Measurements from ENCODE around the gene IGSF22. TPM values are rescaled to one million over a fixed set of nuclear protein-coding genes. Genes with fewer than 3 reads are reported as not detected.
"Not testable (repeated sequence)": the region's sequence is repeated elsewhere in the genome, so short reads cannot be mapped to it uniquely, and the experiment has no call there.

The IGSF22 gene
- total RNA-seq, 1 donor from 2014 or later = not detected

GRCh38 chr11:18669219-18669596 is 56.8 kb downstream of the IGSF22 start:
- Histone ChIP-seq H3K9me3 (no peaks in the 10 kb centered on the region), H3K4me3 (no peak overlapping the region), H3K36me3 (no peaks in the 10 kb centered on the region), H3K27ac (no peak overlapping the region), H3K27me3 (no peaks in the 10 kb centered on the region), H3K4me1 (no peaks in the 10 kb centered on the region)
- DNase-seq (ENCODE audit: extremely low spot score in 2 of 2) = no peak
- TF ChIP-seq CTCF (IDR thresholded peaks at IDR 0.05) = no peak
- TF ChIP-seq POLR2AphosphoS5 (IDR thresholded peaks at IDR 0.05; ENCODE audit: insufficient read depth in 1 of 2, low read depth in 1 of 2) = no peak
- no peak for TF ChIP-seq POLR2A (IDR thresholded peaks at IDR 0.05)
- intact Hi-C loops (cut with DNase I) = no loop called here

GRCh38 chr11:18668131-18668530 is 57.9 kb downstream of the IGSF22 start:
- intact Hi-C loops (cut with DNase I) = no loop called here

GRCh38 chr11:18665353-18665872 is 60.6 kb downstream of the IGSF22 start:
- H3K9me3 ChIP-seq; H3K4me1 ChIP-seq; H3K36me3 ChIP-seq; H3K27me3 ChIP-seq; H3K4me3 ChIP-seq; H3K27ac ChIP-seq; intact Hi-C loops (cut with DNase I); DNase-seq (ENCODE audit: extremely low spot score in 2 of 2): not testable (repeated sequence)

More at GRCh38 chr11:18668131-18668530, 57.9 kb downstream of the IGSF22 start:
- no peak overlapping the region for H3K27ac ChIP-seq
- H3K4me1 ChIP-seq = no peaks in the 10 kb centered on the region
- no peak for DNase-seq (ENCODE audit: extremely low spot score in 2 of 2)
- no peaks in the 10 kb centered on the region for H3K27me3 ChIP-seq
- TF ChIP-seq POLR2A (IDR thresholded peaks at IDR 0.05) (no peak), CTCF (IDR thresholded peaks at IDR 0.05) (no peak), POLR2AphosphoS5 (IDR thresholded peaks at IDR 0.05; ENCODE audit: insufficient read depth in 1 of 2, low read depth in 1 of 2) (no peak)
- no peak overlapping the region for H3K4me3 ChIP-seq
- H3K9me3 ChIP-seq = no peaks in the 10 kb centered on the region
- H3K36me3 ChIP-seq = no peaks in the 10 kb centered on the region

- Histone ChIP-seq H3K27ac (no peak overlapping the region), H3K4me3 (no peak overlapping the region), H3K9me3 (no peaks in the 10 kb centered on the region), H3K27me3 (no peaks in the 10 kb centered on the region), H3K36me3 (no peaks in the 10 kb centered on the region), H3K4me1 (no peaks in the 10 kb centered on the region)
- no peak for DNase-seq (ENCODE audit: extremely low spot score in 2 of 2)
- no peak for TF ChIP-seq POLR2AphosphoS5 (IDR thresholded peaks at IDR 0.05; ENCODE audit: insufficient read depth in 1 of 2, low read depth in 1 of 2)
- TF ChIP-seq POLR2A (IDR thresholded peaks at IDR 0.05) = no peak
- TF ChIP-seq CTCF (IDR thresholded peaks at IDR 0.05) = no peak
- intact Hi-C loops (cut with DNase I) = no loop called here
Observed at GRCh38 chr11:18657673-18658072, 68.3 kb downstream of the IGSF22 start.

Other genes with a start within 250 kb of the IGSF22 start
- gene TSG101, start 199.2 kb downstream of the IGSF22 start, total RNA-seq = 46.4 TPM
- gene UEVLD, start 137.5 kb downstream of the IGSF22 start, total RNA-seq = 21.4 TPM
- not detected for gene MISFA, start 126.4 kb downstream of the IGSF22 start, total RNA-seq
- 23.8 TPM for gene SPTY2D1, start 91.8 kb downstream of the IGSF22 start, total RNA-seq
- gene TMEM86A, start 27.4 kb downstream of the IGSF22 start, total RNA-seq = 26.8 TPM
- 0.49 TPM for gene PTPN5, start 65.6 kb upstream of the IGSF22 start, total RNA-seq
- gene MRGPRX1, start 213.2 kb upstream of the IGSF22 start, total RNA-seq = not detected